PC-9 (cell line): ENCODE measurements around the gene ASB10. TPM values are rescaled to one million over a fixed set of nuclear protein-coding genes. Genes with fewer than 3 reads are reported as not detected.

Source experiments
- BruUV-seq: library from RNA; stranded (reverse); fragments of 400-500 nt; replicated peaks from 2 replicates; lab custom pipeline; 2021; lab: Mats Ljungman, UMichigan
- CTCF ChIA-PET: fragments of 300-600 bp; sonication (Branson Sonifier 250); formaldehyde crosslinking; loops from one replicate; lab custom pipeline; 2022; ENCODE audit warnings: antibody characterized with exemption; lab: Charles Lee
- POLR2A ChIA-PET: fragments of 300-600 bp; sonication (Branson Sonifier 250); formaldehyde crosslinking; loops from one replicate; lab custom pipeline; 2022; ENCODE audit warnings: antibody characterized with exemption; ENCODE audit not compliant: unreplicated experiment; lab: Charles Lee
- DNase-seq, 2 experiments: peaks; one replicate each; pipeline versions ENCODE4 v3.0.0 to v3.0.0-alpha.2; 2015 to 2022; ENCODE audit warnings: mixed read lengths in 1 of 2
- H2AFZ ChIP-seq: fragments of 200-600 bp; sonication (generic); 2 replicates; pipeline ENCODE4 v1.8.1; 2017; ENCODE audit warnings: antibody characterized with exemption
- H3F3A ChIP-seq: fragments of 200-600 bp; sonication (generic); 2 replicates; pipeline ENCODE4 v1.8.1; 2017; ENCODE audit warnings: antibody characterized with exemption, mild to moderate bottlenecking, low read depth; ENCODE audit not compliant: insufficient read depth
- H3K27ac ChIP-seq: fragments of 200-600 bp; sonication (generic); 2 replicates; pipeline ENCODE4 v1.6.1; 2016; ENCODE audit warnings: mixed run types
- H3K27me3 ChIP-seq: fragments of 200-600 bp; sonication (generic); 2 replicates; pipeline ENCODE4 v1.6.1; 2016; ENCODE audit warnings: low read depth, mixed run types; ENCODE audit not compliant: insufficient read depth
- H3K36me3 ChIP-seq: fragments of 200-600 bp; sonication (generic); 2 replicates; pipeline ENCODE4 v1.6.1; 2016; ENCODE audit warnings: low read depth, mixed run types
- H3K4me1 ChIP-seq: fragments of 200-600 bp; sonication (generic); replicated peaks from 2 replicates; pipeline ENCODE4 v1.6.1; 2016; ENCODE audit warnings: mixed run types; ENCODE audit not compliant: insufficient read depth
- H3K4me2 ChIP-seq: fragments of 200-600 bp; sonication (generic); 2 replicates; pipeline ENCODE4 v1.6.1; 2017; ENCODE audit warnings: mixed run types
- H3K4me3 ChIP-seq: fragments of 200-600 bp; sonication (generic); 2 replicates; pipeline ENCODE4 v1.6.1; 2016; ENCODE audit warnings: mixed run types
- H3K79me2 ChIP-seq: fragments of 200-600 bp; sonication (generic); 2 replicates; pipeline ENCODE4 v1.6.1; 2017; ENCODE audit warnings: low read depth, mixed run types
- H3K9me2 ChIP-seq: fragments of 200-600 bp; sonication (generic); 2 replicates; pipeline ENCODE4 v1.8.1; 2017; ENCODE audit warnings: mild to moderate bottlenecking; ENCODE audit not compliant: insufficient read depth
- H3K9me3 ChIP-seq: fragments of 200-600 bp; sonication (generic); 2 replicates; pipeline ENCODE4 v1.8.1; 2016; ENCODE audit warnings: low read depth; ENCODE audit not compliant: insufficient read depth
- H4K20me1 ChIP-seq: fragments of 200-600 bp; sonication (generic); 2 replicates; pipeline ENCODE4 v1.8.1; 2017; ENCODE audit not compliant: insufficient read depth
- EZH2 ChIP-seq: fragments of 200-600 bp; sonication (generic); IDR thresholded peaks from 2 replicates; pipeline ENCODE4 v1.8.0; 2017; ENCODE audit warnings: antibody characterized with exemption, low read depth
- intact Hi-C: fragments of 100-400 bp; cut with micrococcal nuclease; formaldehyde crosslinking; loops from one replicate; pipeline ENCODE4 v1.10.0; 2022; ENCODE audit not compliant: unreplicated experiment
- total RNA-seq: library from RNA; stranded (reverse); gene quantifications from 2 replicates; pipeline ENCODE4 v1.2.3, GENCODE V29; 2021
- TF ChIP-seq, protein P1 (sequence below): fragments of 200-600 bp; sonication (generic); conservative IDR thresholded peaks from 2 replicates; pipeline ENCODE4 v1.6.1; 2017; ENCODE audit warnings: mixed run types, antibody characterized with exemption, mild to moderate bottlenecking, moderate library complexity

The ASB10 gene
- total RNA-seq, 1 experiment from 2014 or later: not detected

DNA sequence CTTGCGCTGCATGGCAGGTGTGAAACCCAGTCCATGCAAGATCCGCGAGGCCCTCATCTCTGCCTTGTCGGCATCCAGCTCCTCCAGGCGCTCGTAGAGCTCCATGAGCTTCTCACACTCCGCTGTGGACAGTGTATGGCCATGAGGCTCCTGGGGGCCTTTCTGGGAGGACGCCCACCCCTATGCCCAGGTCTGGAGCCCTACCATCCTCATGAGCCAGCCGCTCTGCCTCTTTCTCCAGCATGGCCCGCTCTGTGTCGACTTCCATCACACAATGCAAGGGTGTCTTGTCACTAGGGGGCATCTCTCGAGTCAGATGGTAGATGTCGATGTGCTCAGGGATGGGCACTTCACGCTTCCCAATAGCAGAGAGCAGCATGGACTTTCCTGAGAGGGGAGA, 36.7 kb upstream of the ASB10 start:
- Histone ChIP-seq H3F3A (peaks cover 13% of the 10 kb centered on the region; the same call in 1 of the 2 replicates), H3K9me2 (no peaks in the 10 kb centered on the region), H3K4me1 (peaks cover 20% of the 10 kb centered on the region), H2AFZ (no peak overlapping the region), H3K4me2 (no peak overlapping the region), H4K20me1 (peaks cover 4% of the 10 kb centered on the region; the same call in 1 of the 2 replicates), H3K27me3 (no peaks in the 10 kb centered on the region), H3K9me3 (no peaks in the 10 kb centered on the region), H3K27ac (no peak overlapping the region), H3K4me3 (no peak overlapping the region), H3K79me2 (peaks cover 23% of the 10 kb centered on the region), H3K36me3 (peaks cover 52% of the 10 kb centered on the region)
- DNase-seq: no peak
- CTCF ChIA-PET: no interaction called here
- no TSS peak for BruUV-seq
- TF ChIP-seq, protein P1, sequence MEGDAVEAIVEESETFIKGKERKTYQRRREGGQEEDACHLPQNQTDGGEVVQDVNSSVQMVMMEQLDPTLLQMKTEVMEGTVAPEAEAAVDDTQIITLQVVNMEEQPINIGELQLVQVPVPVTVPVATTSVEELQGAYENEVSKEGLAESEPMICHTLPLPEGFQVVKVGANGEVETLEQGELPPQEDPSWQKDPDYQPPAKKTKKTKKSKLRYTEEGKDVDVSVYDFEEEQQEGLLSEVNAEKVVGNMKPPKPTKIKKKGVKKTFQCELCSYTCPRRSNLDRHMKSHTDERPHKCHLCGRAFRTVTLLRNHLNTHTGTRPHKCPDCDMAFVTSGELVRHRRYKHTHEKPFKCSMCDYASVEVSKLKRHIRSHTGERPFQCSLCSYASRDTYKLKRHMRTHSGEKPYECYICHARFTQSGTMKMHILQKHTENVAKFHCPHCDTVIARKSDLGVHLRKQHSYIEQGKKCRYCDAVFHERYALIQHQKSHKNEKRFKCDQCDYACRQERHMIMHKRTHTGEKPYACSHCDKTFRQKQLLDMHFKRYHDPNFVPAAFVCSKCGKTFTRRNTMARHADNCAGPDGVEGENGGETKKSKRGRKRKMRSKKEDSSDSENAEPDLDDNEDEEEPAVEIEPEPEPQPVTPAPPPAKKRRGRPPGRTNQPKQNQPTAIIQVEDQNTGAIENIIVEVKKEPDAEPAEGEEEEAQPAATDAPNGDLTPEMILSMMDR: no peak
- no peak for TF ChIP-seq EZH2
- intact Hi-C loops: no loop called here
- POLR2A ChIA-PET: no interaction called here

DNA sequence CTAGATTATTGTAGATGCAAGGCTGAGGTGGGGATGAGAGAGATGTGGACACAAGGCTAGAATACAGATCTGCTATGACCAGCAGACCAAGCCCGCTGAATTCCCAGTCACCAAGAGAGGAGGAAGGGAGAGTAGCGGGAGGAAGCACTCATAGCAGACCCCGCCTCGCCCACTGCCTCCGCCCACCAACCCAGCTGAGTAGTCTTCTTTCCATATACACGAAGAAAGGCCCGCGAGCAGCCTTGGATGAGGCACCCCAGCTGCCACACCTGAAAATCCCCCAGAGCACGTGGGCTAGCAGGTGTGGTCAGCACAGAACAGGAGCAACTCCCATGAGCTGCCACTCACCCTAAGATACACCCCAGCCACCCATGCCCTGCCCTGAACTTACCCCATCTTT, 31.1 kb upstream of the ASB10 start:
- BruUV-seq: no TSS peak
- H3K36me3 ChIP-seq: peaks cover 52% of the 10 kb centered on the region

DNA sequence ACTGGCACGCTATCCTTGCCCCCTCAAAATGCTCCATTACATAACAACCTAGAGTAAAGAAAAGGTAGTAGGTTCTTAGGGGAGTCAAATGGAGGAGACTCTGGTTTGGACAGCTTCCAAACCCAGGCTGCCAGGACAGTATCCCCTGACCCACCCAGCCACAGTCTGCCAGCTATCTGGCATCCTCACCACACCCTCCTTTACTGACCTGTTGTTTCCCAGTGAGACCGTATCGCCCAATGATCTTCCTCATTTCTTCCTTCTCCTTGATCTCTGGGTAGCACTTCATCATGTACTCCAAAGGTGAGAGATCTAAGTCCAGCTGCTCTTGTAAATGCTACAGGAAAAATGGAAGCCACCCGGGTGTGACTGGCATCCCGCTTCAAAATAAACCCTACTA, 28.3 kb upstream of the ASB10 start:
- H3K4me2 ChIP-seq: no peak overlapping the region
- no peaks in the 10 kb centered on the region for H3K79me2 ChIP-seq
- H3K4me1 ChIP-seq: no peaks in the 10 kb centered on the region
- ChIA-PET CTCF (no interaction called here), POLR2A (no interaction called here)
- H3K27ac ChIP-seq: no peak overlapping the region
- no TSS peak for BruUV-seq
- 0 out of 2 replicates have a peak, but pooled peaks cover 4% of the 10 kb centered on the region for H4K20me1 ChIP-seq
- H3K36me3 ChIP-seq: peaks cover 34% of the 10 kb centered on the region
- H3K27me3 ChIP-seq: no peaks in the 10 kb centered on the region
- no peaks in the 10 kb centered on the region for H3K9me3 ChIP-seq
- H2AFZ ChIP-seq: no peak overlapping the region
- TF ChIP-seq EZH2: no peak
- TF ChIP-seq, protein P1: no peak
- H3K4me3 ChIP-seq: no peak overlapping the region
- no peak for DNase-seq
- peaks cover 21% of the 10 kb centered on the region for H3F3A ChIP-seq
- H3K9me2 ChIP-seq: no peaks in the 10 kb centered on the region
- intact Hi-C loops: no loop called here

More for the DNA sequence above, 31.1 kb upstream of the ASB10 start:
- Histone ChIP-seq H3K27me3 (no peaks in the 10 kb centered on the region), H3K4me2 (no peak overlapping the region), H3F3A (peaks cover 14% of the 10 kb centered on the region), H3K9me2 (no peaks in the 10 kb centered on the region), H4K20me1 (0 out of 2 replicates have a peak, but pooled peaks cover 4% of the 10 kb centered on the region), H2AFZ (no peak overlapping the region), H3K4me3 (no peak overlapping the region), H3K79me2 (no peaks in the 10 kb centered on the region), H3K9me3 (no peaks in the 10 kb centered on the region), H3K27ac (no peak overlapping the region), H3K4me1 (no peaks in the 10 kb centered on the region)
- DNase-seq: no peak
- intact Hi-C loops: no loop called here
- TF ChIP-seq, protein P1: no peak
- TF ChIP-seq EZH2: no peak
- ChIA-PET POLR2A (no interaction called here), CTCF (no interaction called here)
